ENCODE results near the gene PAX8. TPM values are rescaled to one million over a fixed set of nuclear protein-coding genes. Genes with fewer than 3 reads are reported as not detected.

Gene PAX8
- total RNA-seq, 2 experiments from 2014 or later: 1.6 to 2.6 TPM

DNA sequence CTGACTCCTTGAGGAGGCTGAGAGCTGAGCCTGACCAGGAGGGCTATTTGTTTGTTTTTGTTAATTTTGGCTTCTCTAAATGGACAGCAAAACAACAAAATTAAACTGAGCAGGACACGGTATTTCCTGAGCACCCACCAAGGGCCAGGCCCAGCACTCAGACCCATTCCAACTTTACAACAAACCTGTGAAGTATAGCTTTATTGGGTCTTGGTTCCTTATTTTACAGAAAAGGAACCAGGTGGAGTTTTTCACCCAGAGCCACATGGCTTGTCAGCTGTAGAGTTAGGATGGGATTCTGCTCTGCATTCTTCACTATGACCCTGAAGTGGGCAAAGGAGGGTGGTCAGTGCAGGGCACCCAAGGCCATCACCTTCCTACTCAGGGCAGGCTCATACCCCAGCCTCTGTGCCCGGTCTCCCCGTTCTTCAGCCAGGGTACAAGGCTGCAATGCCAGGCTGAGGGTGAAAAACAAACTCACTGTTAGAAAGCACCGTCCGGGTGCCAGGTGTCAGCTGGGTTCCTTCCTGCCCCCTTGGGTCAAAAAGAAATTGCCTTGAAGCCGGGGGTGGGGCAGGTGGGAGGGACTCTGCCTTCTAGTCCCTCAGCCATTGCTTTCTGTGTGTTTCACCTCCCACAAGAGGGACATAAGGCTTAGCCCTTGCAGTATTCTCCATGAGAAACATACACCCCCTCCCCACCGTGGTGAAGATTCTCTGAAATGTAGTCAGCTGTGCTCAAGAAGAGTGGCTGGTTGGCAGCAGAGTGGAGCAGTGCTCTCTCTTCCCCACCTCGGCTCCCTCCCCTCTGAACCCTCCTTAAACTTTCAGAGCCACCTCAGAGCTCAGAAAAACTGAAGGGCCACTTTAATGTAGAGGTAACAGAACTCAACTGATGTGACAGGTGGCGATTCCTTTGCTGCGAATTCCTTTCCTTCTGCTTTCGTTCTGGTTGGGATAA, 102.7 kb downstream of the PAX8 start:
- DNase-seq (ENCODE audit: low spot score): peak; percentile 79
- TF ChIP-seq, protein P1, sequence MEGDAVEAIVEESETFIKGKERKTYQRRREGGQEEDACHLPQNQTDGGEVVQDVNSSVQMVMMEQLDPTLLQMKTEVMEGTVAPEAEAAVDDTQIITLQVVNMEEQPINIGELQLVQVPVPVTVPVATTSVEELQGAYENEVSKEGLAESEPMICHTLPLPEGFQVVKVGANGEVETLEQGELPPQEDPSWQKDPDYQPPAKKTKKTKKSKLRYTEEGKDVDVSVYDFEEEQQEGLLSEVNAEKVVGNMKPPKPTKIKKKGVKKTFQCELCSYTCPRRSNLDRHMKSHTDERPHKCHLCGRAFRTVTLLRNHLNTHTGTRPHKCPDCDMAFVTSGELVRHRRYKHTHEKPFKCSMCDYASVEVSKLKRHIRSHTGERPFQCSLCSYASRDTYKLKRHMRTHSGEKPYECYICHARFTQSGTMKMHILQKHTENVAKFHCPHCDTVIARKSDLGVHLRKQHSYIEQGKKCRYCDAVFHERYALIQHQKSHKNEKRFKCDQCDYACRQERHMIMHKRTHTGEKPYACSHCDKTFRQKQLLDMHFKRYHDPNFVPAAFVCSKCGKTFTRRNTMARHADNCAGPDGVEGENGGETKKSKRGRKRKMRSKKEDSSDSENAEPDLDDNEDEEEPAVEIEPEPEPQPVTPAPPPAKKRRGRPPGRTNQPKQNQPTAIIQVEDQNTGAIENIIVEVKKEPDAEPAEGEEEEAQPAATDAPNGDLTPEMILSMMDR (conservative IDR thresholded peaks at IDR 0.05; ENCODE audit: low read length): no peak
- TF ChIP-seq EZH2phosphoT487 (IDR thresholded peaks at IDR 0.05; ENCODE audit: borderline replicate concordance, low read depth, low read length): no peak
- no peaks in the 10 kb centered on the region for H3K9me2 ChIP-seq (ENCODE audit: insufficient read depth, low read length)
- intact Hi-C loops (cut with micrococcal nuclease; ENCODE audit: unreplicated experiment): loop anchor here (10.0 kb wide), 1 partner anchor 689 kb away; no protein-coding TSS in a partner anchor
- no peak overlapping the region for H2AFZ ChIP-seq (ENCODE audit: low read length)
- peak overlapping the region; percentile 90 for H3K4me3 ChIP-seq (ENCODE audit: low read depth, low read length, poor library complexity, severe bottlenecking)
- peaks cover 27% of the 10 kb centered on the region for H3K4me1 ChIP-seq (ENCODE audit: insufficient read depth, low read length, poor library complexity, severe bottlenecking)
- ChIA-PET POLR2A (interaction anchor here (1.6 to 3.8 kb wide), 3 partner anchors 8 to 38 kb away, joined by 5 to 25 read pairs (median 24); no protein-coding TSS in a partner anchor), CTCF (ENCODE audit: unreplicated experiment) (no interaction called here)
- peaks cover 32% of the 10 kb centered on the region for H3K36me3 ChIP-seq (ENCODE audit: insufficient read depth, low read length)
- H3K4me2 ChIP-seq (ENCODE audit: low read length): peak overlapping the region; percentile 100
- H3K79me2 ChIP-seq (ENCODE audit: insufficient read depth, low read depth, low read length): peaks cover 61% of the 10 kb centered on the region
- H3K27ac ChIP-seq (ENCODE audit: low read depth, low read length, poor library complexity, severe bottlenecking): peak overlapping the region; percentile 87
- peaks cover 28% of the 10 kb centered on the region for H4K20me1 ChIP-seq (ENCODE audit: insufficient read depth, low read length)
- no peaks in the 10 kb centered on the region for H3K9me3 ChIP-seq (ENCODE audit: low read length)
- BruUV-seq (replicated peaks): no TSS peak

GRCh38 chr2:113175042-113175628, 103.6 kb downstream of the PAX8 start:
- Histone ChIP-seq H3K4me3 (ENCODE audit: low read depth, low read length, poor library complexity, severe bottlenecking) (peak overlapping the region; percentile 90), H2AFZ (ENCODE audit: low read length) (no peak overlapping the region), H3K79me2 (ENCODE audit: insufficient read depth, low read depth, low read length) (peaks cover 61% of the 10 kb centered on the region), H3K4me1 (ENCODE audit: insufficient read depth, low read length, poor library complexity, severe bottlenecking) (peaks cover 27% of the 10 kb centered on the region), H3K4me2 (ENCODE audit: low read length) (peak overlapping the region; percentile 100), H4K20me1 (ENCODE audit: insufficient read depth, low read length) (peaks cover 28% of the 10 kb centered on the region), H3K36me3 (ENCODE audit: insufficient read depth, low read length) (peaks cover 29% of the 10 kb centered on the region), H3K9me3 (ENCODE audit: low read length) (no peaks in the 10 kb centered on the region), H3K27ac (ENCODE audit: low read depth, low read length, poor library complexity, severe bottlenecking) (peak overlapping the region; percentile 87), H3K9me2 (ENCODE audit: insufficient read depth, low read length) (no peaks in the 10 kb centered on the region)
- intact Hi-C loops (cut with micrococcal nuclease; ENCODE audit: unreplicated experiment): loop anchor here (10.0 kb wide), 1 partner anchor 690 kb away; no protein-coding TSS in a partner anchor
- TF ChIP-seq, protein P1 (conservative IDR thresholded peaks at IDR 0.05; ENCODE audit: low read length): no peak
- TF ChIP-seq EZH2phosphoT487 (IDR thresholded peaks at IDR 0.05; ENCODE audit: borderline replicate concordance, low read depth, low read length): no peak
- ChIA-PET POLR2A (interaction anchor here (0.6 to 3.8 kb wide), 10 partner anchors 9 to 37 kb away, joined by 3 to 25 read pairs (median 5); no protein-coding TSS in a partner anchor), CTCF (ENCODE audit: unreplicated experiment) (interaction anchor here (0.6 to 2.2 kb wide), 4 partner anchors 24 to 102 kb away, joined by 3 to 17 read pairs (median 6); no protein-coding TSS in a partner anchor)
- no TSS peak for BruUV-seq (replicated peaks)
- DNase-seq (ENCODE audit: low spot score): peak; percentile 90
